SU-DHL-6 (cell line): Measurements from ENCODE around the gene PHLDB1.

ENCODE experiments used
- EZH2phosphoT487 ChIP-seq: fragments of 200-600 bp; sonication (generic), shearing (Covaris generic); conservative IDR thresholded peaks from 2 replicates; pipeline ENCODE4 v1.6.1; 2018; ENCODE audit warnings: mild to moderate bottlenecking, antibody characterized with exemption, low read length, moderate library complexity, mixed read lengths
- TF ChIP-seq, protein P1 (sequence below): fragments of 200-600 bp; sonication (generic); IDR thresholded peaks from one replicate; pipeline ENCODE4 v1.5.1; 2017; ENCODE audit warnings: antibody characterized with exemption, mild to moderate bottlenecking, low read length, moderate library complexity; ENCODE audit not compliant: insufficient read depth, poor library complexity, severe bottlenecking

DNA sequence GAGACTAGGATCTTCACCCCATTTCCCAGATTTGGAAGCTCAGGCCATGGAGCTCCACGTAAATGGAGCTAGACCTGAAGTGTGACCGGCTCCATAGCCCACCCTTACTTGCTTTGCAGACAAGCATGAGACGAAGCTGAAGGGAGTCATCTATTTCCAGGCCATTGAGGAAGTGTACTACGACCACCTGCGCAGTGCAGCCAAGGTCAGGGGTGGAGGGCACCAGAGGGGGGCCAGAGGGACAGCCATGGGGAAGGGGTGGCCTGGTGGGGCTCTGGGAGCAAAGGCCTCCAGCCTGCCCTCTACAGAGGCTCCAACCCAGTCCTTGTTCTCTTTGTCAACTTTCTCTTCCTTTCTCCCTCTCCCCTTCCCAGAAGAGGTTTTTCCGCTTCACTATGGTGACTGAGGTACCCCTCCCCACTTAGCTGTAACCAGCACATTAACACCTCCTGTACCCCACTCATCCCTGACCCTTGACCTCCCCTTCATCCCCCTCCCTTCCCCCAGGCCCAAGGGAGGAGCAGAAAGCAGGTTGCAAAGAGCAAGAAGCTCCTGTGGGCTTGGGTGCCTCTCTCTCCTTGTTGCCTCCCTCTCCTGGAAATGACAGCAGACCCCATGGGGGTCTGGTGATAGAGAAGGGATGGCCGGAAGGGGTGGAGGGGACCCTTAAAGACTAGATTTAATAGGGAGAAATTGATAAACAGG, 48.2 kb downstream of the PHLDB1 start:
- TF ChIP-seq, protein P1, sequence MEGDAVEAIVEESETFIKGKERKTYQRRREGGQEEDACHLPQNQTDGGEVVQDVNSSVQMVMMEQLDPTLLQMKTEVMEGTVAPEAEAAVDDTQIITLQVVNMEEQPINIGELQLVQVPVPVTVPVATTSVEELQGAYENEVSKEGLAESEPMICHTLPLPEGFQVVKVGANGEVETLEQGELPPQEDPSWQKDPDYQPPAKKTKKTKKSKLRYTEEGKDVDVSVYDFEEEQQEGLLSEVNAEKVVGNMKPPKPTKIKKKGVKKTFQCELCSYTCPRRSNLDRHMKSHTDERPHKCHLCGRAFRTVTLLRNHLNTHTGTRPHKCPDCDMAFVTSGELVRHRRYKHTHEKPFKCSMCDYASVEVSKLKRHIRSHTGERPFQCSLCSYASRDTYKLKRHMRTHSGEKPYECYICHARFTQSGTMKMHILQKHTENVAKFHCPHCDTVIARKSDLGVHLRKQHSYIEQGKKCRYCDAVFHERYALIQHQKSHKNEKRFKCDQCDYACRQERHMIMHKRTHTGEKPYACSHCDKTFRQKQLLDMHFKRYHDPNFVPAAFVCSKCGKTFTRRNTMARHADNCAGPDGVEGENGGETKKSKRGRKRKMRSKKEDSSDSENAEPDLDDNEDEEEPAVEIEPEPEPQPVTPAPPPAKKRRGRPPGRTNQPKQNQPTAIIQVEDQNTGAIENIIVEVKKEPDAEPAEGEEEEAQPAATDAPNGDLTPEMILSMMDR = no peak
- TF ChIP-seq EZH2phosphoT487 = no peak
